ENCODE results near the gene NIPAL1.

NIPAL1 gene

DNA sequence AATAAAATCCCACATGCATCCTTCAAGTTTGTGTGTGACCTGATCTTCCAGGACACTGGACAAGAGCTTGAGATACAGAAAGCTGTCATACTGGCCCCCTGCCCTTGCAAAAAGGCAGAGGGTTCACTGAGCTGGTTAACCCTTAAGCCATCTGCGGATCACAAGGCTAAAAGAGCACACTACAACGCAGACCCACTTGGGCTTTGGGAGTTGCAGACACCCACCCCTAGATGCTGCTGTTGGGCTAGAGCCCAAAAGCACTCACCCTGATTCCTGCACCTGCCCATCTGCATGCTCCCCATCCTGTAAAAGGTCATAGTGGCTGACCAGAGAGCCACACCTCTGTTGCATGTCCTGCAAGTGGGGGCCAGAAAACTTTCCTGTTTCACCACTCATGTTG, 66.4 kb downstream of the NIPAL1 start:
- Histone ChIP-seq H3K36me3 (ENCODE audit: insufficient read depth, low read length) (peaks cover 6% of the 10 kb centered on the region; the same call in 1 of the 2 replicates), H2AFZ (ENCODE audit: low read length) (no peak overlapping the region), H3K9me3 (ENCODE audit: insufficient read depth, low read depth, low read length) (no peaks in the 10 kb centered on the region), H3F3A (ENCODE audit: low read depth) (no peaks in the 10 kb centered on the region), H4K20me1 (ENCODE audit: insufficient read depth, low read length, poor library complexity, severe bottlenecking) (no peaks in the 10 kb centered on the region), H3K79me2 (ENCODE audit: insufficient read depth, low read length) (no peaks in the 10 kb centered on the region), H3K4me2 (ENCODE audit: low read depth, low read length, poor library complexity, severe bottlenecking) (no peak overlapping the region), H3K4me1 (ENCODE audit: insufficient read depth, low read length, poor library complexity, severe bottlenecking) (peaks cover 10% of the 10 kb centered on the region), H3K4me3 (ENCODE audit: low read length, poor library complexity, severe bottlenecking) (no peak overlapping the region), H3K27me3 (ENCODE audit: insufficient read depth, low read length, poor library complexity, severe bottlenecking) (no peaks in the 10 kb centered on the region), H3K9me2 (replicated peaks; ENCODE audit: low read depth, low read length) (no peaks in the 10 kb centered on the region), H3K9ac (ENCODE audit: low read depth, low read length, poor library complexity, severe bottlenecking) (no peak overlapping the region)
- TF ChIP-seq EZH2phosphoT487 (IDR thresholded peaks at IDR 0.05; ENCODE audit: borderline replicate concordance): no peak
- TF ChIP-seq, protein P1, sequence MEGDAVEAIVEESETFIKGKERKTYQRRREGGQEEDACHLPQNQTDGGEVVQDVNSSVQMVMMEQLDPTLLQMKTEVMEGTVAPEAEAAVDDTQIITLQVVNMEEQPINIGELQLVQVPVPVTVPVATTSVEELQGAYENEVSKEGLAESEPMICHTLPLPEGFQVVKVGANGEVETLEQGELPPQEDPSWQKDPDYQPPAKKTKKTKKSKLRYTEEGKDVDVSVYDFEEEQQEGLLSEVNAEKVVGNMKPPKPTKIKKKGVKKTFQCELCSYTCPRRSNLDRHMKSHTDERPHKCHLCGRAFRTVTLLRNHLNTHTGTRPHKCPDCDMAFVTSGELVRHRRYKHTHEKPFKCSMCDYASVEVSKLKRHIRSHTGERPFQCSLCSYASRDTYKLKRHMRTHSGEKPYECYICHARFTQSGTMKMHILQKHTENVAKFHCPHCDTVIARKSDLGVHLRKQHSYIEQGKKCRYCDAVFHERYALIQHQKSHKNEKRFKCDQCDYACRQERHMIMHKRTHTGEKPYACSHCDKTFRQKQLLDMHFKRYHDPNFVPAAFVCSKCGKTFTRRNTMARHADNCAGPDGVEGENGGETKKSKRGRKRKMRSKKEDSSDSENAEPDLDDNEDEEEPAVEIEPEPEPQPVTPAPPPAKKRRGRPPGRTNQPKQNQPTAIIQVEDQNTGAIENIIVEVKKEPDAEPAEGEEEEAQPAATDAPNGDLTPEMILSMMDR (conservative IDR thresholded peaks at IDR 0.05; ENCODE audit: low read length): no peak

DNA sequence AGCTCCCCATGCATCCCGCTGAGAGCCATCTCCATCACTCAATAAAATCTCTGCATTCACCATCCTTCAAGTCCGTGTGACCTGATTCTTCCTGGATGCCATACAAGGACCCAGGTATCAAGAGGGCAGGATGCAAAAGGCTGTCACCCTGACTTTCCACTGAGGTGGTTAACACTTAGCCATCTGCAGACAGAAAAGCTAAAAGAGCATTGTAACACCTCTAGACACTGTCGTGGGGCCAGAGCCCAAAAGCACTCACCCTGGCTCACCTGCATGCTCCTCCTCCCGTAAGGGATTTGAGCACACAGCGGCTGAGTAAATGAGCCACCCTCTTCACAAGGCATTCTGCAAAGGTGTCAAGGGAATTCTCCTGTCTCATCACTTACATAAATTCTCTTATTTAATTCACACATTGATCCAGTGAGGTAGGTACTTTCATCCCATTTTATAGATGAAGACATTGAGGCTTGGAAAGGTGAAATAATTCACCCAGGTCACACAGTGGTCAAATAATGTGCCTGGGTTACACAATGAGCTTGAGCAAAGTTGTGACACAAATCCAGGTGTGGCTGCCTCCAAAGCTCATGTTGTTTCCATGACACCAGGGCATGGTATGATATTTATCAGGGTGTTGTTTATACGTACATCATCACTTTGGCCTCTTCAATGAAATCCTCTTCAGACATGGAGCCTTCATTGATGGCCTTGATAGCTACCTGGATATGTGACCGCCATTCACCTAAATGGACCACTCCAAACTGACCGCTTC, 69.4 kb downstream of the NIPAL1 start:
- Histone ChIP-seq H3K9me2 (replicated peaks; ENCODE audit: low read depth, low read length) (no peaks in the 10 kb centered on the region), H3K4me2 (ENCODE audit: low read depth, low read length, poor library complexity, severe bottlenecking) (no peak overlapping the region), H3K36me3 (ENCODE audit: insufficient read depth, low read length) (peaks cover 9% of the 10 kb centered on the region; the same call in 1 of the 2 replicates), H3K9me3 (ENCODE audit: insufficient read depth, low read depth, low read length) (no peaks in the 10 kb centered on the region), H3K4me3 (ENCODE audit: low read length, poor library complexity, severe bottlenecking) (no peak overlapping the region), H3K27me3 (ENCODE audit: insufficient read depth, low read length, poor library complexity, severe bottlenecking) (no peaks in the 10 kb centered on the region), H3K4me1 (ENCODE audit: insufficient read depth, low read length, poor library complexity, severe bottlenecking) (no peaks in the 10 kb centered on the region), H2AFZ (ENCODE audit: low read length) (no peak overlapping the region), H3F3A (ENCODE audit: low read depth) (no peaks in the 10 kb centered on the region), H3K79me2 (ENCODE audit: insufficient read depth, low read length) (no peaks in the 10 kb centered on the region), H3K9ac (ENCODE audit: low read depth, low read length, poor library complexity, severe bottlenecking) (no peak overlapping the region), H4K20me1 (ENCODE audit: insufficient read depth, low read length, poor library complexity, severe bottlenecking) (no peaks in the 10 kb centered on the region)
- no peak for TF ChIP-seq EZH2phosphoT487 (IDR thresholded peaks at IDR 0.05; ENCODE audit: borderline replicate concordance)
- TF ChIP-seq, protein P1 (conservative IDR thresholded peaks at IDR 0.05; ENCODE audit: low read length): no peak

Measured in Loucy (cell line).